RPMI7951 (cell line): ENCODE data around the gene RGPD3. TPM values are rescaled to one million over a fixed set of nuclear protein-coding genes. Genes with fewer than 3 reads are reported as not detected.

Source experiments
- DNase-seq: peaks from one replicate; pipeline ENCODE4 v3.0.0-alpha.2; 2012; ENCODE audit warnings: low read depth
- total RNA-seq: library from RNA; depleted of rRNA; stranded (reverse); fragments of >200 nt; shearing (Covaris generic); gene quantifications from 2 replicates; pipeline ENCODE4 v1.2.3, GENCODE V29; 2014; rRNA removed

RGPD3 gene
- total RNA-seq, 1 experiment from 2014 or later: 0.12 TPM

DNA sequence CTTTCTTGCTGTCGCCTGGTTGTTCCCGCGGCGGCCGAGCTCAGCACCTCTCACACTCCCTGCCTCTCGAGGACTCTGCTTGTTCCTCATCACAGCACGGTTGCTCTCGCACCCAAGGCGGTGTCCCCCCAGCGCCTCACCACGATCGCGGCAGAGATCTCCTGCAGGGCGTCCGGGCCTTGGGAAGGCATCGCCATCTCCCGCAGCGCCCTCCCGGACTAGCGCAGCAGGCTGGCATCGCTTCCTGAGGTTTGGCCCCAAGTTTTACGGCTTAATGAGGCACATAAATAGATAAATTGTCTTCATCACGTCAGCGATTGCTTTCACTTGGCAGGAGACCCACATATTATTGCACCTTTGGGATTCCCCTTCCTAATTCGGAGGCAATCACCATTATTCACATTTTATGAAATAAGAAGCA lies 125.4 kb downstream of the RGPD3 start:
- no peak for DNase-seq

DNA sequence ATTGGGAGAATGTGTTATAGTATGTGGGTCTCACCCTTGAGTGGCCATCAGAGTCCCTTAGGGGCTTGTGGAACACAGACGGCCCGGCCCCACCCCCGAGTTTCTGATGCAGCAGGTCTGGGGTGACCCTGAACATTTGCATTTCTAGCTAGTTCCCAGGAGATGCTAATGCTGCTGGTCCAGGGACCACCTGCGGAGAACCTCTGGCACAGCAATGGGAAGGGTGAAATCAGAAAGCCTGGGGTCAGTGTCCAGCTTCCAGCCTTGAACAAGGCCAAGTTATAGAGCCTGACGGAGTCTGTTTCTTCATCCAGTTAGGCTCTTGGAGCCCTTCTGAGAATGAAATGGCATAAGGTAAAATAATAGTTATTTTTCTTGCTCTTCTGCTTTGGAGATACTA lies 126.5 kb downstream of the RGPD3 start:
- no peak for DNase-seq

Other genes with a start within 250 kb of the RGPD3 start
- not detected in 2 replicates for gene CD8B2, start 19.0 kb upstream of the RGPD3 start, total RNA-seq